PC-3 (cell line): Measurements from ENCODE around the gene PGS1.

Experiments
- CTCF ChIP-seq: fragments of 300-600 bp; sonication (generic); conservative IDR thresholded peaks from 2 replicates; pipeline ENCODE4 v1.5.1; 2017; ENCODE audit warnings: antibody characterized with exemption, low read depth, mild to moderate bottlenecking, low read length
- EZH2 ChIP-seq: fragments of 300-600 bp; sonication (generic); IDR thresholded peaks from one replicate; pipeline ENCODE4 v1.6.1; 2017; ENCODE audit warnings: antibody characterized with exemption, mild to moderate bottlenecking, low read length; ENCODE audit not compliant: unreplicated experiment
- EZH2phosphoT487 ChIP-seq: fragments of 300-600 bp; sonication (generic); IDR thresholded peaks from 2 replicates; pipeline ENCODE4 v1.6.1; 2018; ENCODE audit warnings: mild to moderate bottlenecking, antibody characterized with exemption, low read length, borderline replicate concordance

- TF ChIP-seq CTCF (no peak), EZH2 (no peak), EZH2phosphoT487 (no peak)
These were observed 20.7 kb downstream of the PGS1 start for GRCh38 chr17:78399028-78399692.
